Measurements from ENCODE around the gene HMOX1. TPM values are rescaled to one million over a fixed set of nuclear protein-coding genes. Genes with fewer than 3 reads are reported as not detected.
A peak's percentile ranks its signal among the peaks of the same experiment; 100 is the strongest.

The HMOX1 gene
- polyA plus RNA-seq, 10 donors: 12.1 to 32.2 (median 17.1) TPM

DNA sequence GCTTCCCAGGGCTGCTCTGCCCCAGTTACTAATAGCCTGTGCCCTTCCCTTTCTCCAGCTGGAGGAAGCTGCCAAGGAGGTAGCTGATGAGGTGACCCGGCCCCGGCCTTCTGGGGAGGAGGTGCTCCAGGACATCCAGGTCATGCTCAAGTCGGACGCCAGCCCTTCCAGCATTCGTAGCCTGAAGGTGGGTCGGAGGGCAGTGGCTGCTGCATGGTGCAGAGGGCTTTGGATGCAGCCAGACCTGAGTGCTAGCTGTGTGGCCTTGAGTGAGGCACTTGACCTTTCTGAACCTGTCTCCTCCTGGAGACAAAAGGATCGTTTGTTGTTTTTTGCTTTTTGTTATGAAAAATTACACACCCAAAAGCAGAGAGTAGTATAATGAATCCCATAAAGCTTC is 22.5 kb downstream of the HMOX1 start:
- no peak for DNase-seq

DNA sequence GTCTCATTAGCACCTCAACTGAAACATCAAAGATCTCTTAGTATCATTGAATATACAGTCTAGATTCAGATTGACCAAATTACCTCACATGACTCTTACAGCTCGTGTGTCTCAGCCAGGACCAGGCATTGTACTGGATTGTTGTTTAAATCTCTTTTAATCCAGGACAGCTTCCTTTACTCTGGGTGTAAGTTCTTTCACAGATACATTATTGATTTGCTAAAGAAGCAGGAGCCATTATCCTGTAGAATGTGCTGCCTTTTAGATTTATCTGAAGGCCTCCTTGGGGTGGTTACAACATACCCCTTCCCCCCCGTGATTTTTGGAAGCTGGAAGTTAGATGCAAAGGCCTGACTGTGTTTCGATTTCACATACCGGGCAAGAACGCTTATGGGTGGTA is 23.3 kb downstream of the HMOX1 start:
- DNase-seq: no peak

DNA sequence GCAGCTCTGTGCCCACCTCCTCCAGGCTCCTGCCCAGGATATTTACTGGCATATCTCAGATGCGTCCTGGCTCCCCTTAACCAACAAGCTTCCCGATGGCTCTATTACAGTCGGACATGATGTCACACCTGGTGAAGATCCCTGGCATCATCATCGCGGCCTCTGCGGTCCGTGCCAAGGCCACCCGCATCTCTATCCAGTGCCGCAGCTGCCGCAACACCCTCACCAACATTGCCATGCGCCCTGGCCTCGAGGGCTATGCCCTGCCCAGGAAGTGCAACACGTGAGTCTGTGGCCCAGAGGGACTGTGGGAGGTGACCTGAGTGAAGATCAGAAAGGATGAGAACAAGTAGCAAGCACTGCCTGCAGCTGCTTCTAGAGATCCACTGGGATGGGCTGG is 25.5 kb downstream of the HMOX1 start:
- DNase-seq: no peak

DNA sequence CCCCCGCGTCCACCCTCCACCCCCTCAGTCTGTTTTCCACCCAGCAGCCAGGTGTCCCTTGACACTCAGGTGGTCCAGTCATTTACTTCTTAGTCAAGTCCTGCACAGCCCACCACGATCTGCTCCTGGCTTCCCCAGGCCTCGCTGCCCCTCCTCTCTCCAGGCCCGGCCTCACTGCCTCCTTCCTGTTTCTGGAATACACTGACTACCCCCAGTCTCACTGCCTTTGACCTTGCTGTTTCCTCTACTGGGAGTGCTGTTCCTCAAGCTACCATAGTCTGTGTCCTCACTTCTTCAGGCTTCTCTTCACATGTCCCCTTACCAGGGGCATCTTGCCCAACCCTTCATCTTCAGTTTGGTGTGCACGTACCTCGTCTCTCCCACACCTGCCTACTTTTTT is 26.5 kb downstream of the HMOX1 start:
- no peak for DNase-seq

DNA sequence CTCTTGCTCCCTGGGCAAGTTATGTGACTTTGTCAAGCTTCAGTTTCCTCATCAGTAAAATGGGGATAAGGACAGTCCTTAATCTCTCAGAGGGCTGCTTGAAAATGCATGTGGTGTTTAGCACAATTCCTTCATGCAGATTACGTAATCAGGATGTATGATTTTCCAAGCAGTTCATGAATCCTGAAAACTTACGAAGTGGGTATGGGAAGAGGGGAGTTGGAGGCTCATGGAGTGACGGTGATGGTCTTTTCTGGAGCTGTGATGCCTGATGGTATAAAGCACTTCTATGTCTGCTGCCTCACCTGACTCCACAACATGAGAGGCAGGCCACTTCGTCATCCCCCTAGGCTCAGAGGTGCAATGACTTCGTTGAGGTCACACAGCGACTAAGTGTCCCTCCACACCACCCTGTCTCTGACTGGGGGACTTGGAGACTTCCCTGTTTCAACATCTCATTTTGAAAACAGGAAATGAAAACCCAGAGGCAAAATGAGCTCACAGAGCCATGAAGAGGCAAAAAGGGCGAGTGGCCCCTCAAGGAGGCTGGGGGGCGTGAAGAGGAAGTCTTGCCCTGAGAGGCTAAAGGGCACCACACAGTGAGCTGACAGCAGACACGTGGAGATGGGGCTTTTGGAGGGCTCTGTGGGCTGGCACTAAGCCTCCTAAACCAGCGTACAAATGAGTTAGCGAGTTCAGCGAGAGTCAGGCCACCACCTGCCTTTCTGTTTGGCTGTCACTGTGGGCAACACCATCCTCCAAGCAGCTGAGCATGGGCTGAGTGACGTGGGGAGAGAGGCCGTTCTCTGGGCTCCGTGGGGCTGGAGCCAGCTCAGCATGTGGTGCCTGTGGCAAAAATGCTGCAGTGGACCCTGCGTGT is 29.1 kb downstream of the HMOX1 start:
- peak in 2 of 3 donors; percentile 23 to 42 for DNase-seq

DNA sequence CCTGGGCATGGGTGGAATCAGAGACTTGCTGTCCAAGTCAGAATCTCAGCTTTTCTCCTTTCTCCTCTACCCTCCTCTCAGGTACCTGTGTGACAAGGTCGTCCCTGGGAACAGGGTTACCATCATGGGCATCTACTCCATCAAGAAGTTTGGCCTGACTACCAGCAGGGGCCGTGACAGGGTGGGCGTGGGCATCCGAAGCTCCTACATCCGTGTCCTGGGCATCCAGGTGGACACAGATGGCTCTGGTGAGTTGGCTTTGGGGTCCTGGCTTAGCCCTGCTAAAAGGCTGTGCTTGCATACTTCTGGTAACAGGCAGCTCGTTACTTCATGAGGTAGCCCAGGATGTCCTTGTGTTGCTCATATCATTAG is 29.8 kb downstream of the HMOX1 start:
- no peak for DNase-seq

DNA sequence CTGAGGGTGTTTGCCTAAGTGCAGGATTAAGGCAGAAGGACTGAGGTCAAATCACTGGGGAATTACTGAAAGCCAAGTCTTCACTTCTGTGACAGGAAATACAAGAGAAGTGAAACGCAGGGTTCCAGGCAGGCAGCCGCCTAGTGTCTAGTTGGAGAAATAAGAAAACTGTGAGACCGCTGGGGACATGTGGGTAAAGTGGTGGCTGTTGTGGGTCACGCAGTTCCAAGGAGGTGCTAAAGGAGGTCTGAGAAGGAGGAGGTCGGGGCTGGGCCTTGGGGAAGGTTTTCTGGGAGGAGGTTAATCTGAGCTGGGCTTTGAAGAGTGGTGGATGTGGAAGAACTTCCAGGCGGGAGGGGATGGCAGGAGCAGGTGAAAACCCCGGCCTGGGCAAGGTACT is 30.2 kb downstream of the HMOX1 start:
- no peak for DNase-seq

DNA sequence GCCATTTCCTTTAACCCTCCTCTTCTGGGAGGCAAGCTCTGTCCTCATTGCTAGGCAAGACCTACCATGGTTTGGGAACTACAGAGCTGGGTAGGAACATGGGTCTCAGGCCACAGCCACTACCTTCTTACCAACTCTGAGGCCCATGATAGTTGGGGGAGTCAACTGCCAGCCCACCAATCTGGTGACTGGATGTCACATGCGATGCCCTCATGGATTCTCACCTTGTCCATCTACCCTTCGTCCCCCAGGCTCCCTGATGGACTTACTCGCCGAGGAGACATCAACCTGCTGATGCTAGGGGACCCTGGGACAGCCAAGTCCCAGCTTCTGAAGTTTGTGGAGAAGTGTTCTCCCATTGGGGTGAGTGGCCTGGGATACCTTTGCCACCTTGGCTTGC is 32.7 kb downstream of the HMOX1 start:
- DNase-seq: no peak

DNA sequence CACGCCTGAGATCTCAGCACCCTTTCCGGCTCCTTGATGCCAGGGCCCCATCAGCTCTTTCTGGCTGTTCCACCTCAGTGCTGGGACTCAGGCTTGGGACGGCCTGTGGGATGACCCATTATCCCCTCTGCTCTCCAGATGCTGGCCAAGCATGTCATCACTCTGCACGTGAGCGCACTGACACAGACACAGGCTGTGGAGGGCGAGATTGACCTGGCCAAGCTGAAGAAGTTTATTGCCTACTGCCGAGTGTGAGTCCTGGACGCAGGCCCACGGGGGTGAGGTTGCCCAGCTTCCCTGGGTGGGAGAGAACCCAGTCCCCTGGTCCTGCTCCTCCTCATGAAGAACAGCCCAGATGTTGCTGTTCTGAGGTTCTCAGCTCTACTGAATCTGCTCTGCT is 36.7 kb downstream of the HMOX1 start:
- no peak for DNase-seq

DNA sequence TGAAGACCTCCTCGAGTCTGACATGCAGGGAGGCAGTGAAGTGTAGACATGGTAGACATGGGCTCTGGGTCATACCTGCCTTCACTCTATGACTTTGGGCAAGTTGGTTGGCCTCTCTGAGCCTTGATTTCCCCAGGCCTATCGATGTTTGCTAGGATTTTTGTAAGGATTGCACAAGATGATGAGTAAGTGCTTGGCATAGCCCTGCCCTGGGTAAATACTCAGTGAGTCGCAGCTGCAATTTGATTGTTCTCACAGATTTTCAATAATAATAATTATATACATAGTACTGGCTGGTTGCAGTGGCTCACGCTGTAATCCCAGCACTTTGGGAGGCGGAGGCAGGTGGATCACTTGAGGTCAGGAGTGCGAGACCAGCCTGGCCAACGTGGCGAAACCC is 37.2 kb downstream of the HMOX1 start:
- DNase-seq: no peak

DNA sequence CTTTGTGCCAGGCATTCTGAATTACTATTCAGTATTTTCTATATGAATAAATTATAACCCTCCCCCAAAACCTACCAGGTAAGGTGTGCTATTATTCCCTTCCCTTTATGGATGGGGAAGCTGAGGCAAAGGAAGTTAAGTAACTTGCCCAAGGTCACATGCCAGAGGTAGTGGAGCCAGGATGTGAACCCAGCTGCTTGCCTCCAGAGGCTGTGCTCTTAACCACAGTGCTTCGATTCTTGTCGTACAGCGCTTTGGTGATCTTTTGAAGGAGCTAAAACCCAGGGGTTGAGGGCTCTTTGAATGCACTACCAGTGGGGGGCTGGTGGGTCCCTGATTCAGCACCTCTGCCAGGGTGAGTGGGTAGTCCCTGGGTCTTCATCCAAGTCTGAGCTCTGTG is 37.8 kb downstream of the HMOX1 start:
- DNase-seq: no peak

DNA sequence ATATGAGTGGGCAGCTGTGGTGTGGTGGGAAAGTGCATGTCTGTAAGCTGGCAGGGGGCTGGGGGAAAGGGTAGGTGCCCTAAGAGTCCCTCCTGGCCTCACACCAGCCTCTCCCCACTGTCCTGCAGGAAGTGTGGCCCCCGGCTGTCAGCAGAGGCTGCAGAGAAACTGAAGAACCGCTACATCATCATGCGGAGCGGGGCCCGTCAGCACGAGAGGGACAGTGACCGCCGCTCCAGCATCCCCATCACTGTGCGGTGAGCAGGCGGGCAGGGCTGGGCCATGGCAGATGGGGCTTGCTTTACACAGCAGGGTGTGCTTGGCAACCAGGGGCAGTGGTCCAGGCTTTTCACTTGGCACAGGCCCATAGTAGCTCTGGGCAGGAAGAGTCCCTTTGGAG is 38.9 kb downstream of the HMOX1 start:
- no peak for DNase-seq

DNA sequence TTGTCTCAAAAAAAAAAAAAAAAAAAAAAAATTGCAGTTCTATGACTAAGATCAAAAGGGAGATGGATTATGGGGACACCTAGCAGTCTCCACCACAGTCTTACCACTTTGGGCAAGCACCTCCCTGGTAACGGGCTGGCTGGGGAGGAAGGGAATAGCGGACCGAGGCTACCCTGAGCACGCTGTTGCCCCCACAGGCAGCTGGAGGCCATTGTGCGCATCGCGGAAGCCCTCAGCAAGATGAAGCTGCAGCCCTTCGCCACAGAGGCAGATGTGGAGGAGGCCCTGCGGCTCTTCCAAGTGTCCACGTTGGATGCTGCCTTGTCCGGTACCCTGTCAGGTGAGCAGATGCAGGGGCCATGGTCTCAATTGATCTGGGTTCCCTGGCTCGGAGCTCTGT is 40.2 kb downstream of the HMOX1 start:
- no peak for DNase-seq

DNA sequence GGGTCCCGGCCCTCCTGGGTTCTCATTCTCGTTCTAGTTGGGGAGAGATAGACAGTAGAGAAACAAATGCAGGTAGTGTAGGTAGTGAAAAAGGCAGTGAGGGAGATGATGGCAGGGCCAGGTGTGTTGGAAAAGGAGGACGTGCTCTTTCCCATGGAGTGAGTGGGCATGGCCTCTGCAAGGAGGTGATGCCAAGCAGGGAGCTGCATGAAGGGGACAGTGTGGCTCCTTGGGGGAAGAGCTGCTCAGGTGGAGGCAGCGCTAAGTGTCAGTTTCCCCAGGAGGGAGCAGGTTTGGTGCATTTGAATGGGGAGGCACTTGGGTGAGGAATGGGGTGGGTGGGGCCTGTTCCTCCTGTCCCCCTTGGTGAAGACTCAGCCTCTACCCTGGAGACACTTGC is 41.2 kb downstream of the HMOX1 start:
- DNase-seq: no peak

DNA sequence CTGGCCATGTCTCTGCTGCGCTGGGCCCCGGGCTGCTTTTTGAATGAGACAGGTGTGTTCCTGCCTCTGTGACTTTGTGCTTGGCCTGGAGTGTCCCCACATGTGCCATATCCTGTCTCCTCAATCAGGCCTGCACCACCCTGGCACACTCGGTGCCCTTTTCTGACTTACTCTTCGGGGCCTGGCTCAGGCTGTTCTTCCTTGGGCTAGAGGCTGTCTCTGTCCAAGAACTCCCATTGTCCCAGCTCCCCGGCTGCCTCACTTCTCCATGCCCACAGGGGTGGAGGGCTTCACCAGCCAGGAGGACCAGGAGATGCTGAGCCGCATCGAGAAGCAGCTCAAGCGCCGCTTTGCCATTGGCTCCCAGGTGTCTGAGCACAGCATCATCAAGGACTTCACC is 42.0 kb downstream of the HMOX1 start:
- no peak for DNase-seq

DNA sequence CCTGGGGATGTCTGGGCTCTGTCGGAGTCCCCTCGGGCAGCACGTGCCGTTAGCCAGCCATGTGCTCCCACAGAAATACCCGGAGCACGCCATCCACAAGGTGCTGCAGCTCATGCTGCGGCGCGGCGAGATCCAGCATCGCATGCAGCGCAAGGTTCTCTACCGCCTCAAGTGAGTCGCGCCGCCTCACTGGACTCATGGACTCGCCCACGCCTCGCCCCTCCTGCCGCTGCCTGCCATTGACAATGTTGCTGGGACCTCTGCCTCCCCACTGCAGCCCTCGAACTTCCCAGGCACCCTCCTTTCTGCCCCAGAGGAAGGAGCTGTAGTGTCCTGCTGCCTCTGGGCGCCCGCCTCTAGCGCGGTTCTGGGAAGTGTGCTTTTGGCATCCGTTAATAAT is 43.2 kb downstream of the HMOX1 start:
- DNase-seq: no peak

DNA sequence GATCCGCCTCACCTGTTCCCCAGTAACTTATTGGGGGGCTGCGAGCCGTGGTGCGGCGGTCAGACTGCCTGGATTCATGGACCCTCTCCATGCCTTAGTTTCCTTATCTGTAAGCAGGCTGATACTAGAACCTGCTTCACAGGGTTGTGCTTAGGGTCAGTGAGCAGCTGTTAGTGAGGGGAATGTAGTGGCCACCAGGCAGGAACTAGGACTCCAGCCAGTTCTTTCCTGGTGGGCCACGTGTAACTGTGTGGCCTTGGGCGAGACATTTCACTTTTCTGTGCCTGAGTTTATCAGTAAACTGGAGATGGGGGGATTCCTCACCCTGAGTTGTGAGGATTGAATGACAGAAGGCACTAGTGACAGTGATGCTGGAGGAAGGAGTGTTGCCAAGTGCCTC is 43.9 kb downstream of the HMOX1 start:
- no peak for DNase-seq

DNA sequence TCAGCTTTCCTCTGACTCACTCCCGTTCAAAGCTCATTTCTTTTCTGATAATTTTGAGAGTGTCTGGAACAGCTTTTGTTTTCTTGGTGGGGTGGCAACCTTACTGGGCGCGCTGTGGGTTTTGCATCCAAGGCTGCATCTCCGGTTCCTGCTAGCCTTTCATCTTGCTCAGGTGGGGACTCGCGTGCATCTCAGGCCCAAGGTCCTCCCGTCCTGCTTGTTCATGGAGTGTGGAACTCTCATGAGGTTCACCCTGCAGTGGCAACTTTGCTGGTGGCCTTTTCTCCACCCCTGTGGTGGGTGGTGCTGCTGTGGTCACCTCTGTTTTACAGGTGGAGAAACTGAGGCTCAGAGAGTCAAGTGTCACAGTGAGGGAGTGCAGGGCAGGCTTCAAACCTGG is 44.6 kb downstream of the HMOX1 start:
- DNase-seq: no peak

DNA sequence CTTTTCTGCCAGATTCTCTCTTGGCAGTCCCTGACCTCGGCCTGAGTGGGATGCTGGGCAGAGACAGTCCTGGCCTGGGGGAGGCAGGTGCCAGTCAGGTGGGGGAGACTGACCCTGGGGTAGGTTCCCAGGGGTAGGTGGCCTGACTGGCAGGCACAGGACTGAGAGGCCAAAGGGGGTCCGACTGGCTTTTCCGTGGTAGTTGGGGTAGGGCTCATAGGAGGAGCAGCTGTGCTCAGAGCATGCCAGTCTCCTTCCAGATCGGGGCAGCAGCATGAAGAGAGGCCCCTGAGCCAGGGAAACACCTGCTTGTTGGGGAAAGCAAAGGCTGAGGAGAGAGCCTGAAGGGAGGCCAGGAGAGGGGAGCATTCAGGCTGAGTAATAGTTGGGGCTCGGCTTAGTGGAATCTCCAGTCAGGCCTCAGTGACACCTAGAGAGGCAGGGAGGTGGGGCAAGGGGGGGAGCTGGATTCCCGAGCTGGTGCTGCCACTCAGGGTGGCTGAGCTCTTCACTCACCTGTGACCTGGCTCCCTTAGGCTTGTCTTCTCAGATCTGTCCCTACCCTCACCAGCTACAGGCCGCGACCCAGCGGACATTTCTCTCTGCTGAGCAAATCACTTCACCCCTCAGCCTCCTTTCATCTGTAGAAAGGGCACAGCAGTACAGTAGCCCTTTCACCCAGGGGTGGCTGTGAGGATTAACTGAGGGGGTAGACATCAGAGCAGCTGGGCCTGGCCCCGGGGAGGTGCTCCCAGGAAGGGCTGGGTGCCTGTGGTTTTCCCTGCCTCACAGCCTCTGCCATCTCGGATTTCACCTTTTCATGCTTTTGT is 45.3 kb downstream of the HMOX1 start:
- DNase-seq: no peak

DNA sequence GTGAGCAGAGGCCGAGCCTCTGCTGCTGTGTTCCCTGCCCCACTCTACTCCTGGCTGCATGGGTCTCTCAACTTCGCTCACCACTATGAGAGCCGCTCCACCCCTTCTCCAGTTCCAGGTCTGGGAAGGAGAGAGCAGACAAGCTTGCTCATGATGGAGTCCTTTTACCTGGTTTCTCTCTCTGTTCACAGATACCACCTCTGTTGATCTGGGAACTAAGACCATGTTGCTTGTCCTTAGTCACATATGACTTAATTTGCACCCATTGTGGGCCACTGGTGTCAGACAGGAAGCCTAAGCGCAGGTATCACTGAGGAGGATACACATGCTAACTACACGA is 45.9 kb downstream of the HMOX1 start:
- DNase-seq: no peak

DNA sequence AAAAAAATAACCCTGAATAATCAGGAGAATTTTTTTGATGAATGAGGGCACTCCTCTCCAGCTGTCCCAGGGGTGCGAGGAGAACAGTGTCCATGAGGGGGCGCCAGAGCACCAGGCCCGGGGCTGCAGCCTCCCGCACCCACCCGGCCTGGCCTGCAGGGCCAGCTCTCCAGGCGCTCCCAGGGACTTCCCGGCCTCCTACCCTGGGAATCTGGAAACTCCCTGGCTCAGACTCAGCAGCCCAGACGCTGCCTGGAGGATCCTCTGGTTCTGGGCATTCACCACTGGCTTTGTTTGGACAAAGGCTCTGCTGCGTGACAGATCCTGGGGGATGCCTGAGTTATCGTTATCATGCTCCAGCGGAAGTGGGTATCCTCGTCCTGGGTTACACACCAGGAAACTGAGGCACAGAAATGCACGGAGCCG is 50.0 kb downstream of the HMOX1 start:
- peak; percentile 76 to 89 (median 83) for DNase-seq

DNA sequence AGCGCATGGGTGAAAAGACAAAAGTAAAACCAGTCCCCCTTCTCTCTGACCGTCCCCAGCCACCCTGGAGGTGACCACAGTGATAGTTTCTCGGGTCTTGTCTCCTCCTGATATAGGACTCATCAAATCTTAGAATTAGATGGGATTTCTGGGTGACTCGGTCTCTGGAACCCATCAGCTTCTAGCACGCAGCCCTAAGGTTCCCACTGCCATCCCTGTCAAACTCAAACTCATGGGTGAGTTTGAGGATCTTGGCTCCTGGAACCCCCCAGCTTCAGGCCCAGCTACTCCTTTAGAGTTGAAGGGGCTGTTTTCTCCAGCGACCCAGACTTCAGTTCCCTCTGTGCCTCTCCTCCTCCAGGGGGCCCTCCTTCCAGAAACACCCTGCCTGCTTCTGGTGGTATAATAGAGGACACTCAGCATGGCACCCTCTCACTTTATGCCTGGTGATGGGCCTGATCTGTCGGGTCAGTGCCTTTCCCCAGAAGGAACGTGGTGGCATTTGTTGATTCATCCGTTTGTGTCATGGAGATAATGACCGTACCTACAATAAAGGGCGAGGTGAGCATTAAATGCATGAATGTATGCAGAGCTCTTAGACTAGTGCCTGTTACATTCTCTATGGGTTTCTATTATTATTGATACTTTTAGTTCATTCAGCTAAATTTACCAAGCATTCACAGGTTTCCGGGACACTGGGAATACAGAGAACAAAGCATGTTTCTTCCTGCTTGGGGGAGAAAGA is 50.8 kb downstream of the HMOX1 start:
- no peak for DNase-seq
